Rectal smooth muscle tissue (tissue), 1 donor: Measurements from ENCODE around the gene MAGED2.
A peak's percentile ranks its signal among the peaks of the same experiment; 100 is the strongest.
"Not testable (repeated sequence)": the region's sequence is repeated elsewhere in the genome, so short reads cannot be mapped to it uniquely, and the experiment has no call there.

Source experiments
- H3K27ac ChIP-seq: one replicate; pipeline ENCODE4 v1.7.0; 2013; ENCODE audit warnings: low read depth, low read length, inconsistent platforms
- H3K27me3 ChIP-seq: one replicate; pipeline ENCODE4 v1.7.0; 2013; ENCODE audit warnings: low read length; ENCODE audit not compliant: control insufficient read depth, insufficient read depth
- H3K36me3 ChIP-seq: one replicate; pipeline ENCODE4 v1.7.0; 2013; ENCODE audit warnings: low read length; ENCODE audit not compliant: control insufficient read depth, insufficient read depth
- H3K4me1 ChIP-seq: one replicate; pipeline ENCODE4 v1.7.0; 2013; ENCODE audit warnings: low read length; ENCODE audit not compliant: control insufficient read depth, insufficient read depth
- H3K4me3 ChIP-seq: one replicate; pipeline ENCODE4 v1.7.0; 2013; ENCODE audit warnings: low read length
- H3K9ac ChIP-seq: one replicate; pipeline ENCODE4 v1.7.0; 2013; ENCODE audit warnings: low read length

MAGED2 gene, protein sequence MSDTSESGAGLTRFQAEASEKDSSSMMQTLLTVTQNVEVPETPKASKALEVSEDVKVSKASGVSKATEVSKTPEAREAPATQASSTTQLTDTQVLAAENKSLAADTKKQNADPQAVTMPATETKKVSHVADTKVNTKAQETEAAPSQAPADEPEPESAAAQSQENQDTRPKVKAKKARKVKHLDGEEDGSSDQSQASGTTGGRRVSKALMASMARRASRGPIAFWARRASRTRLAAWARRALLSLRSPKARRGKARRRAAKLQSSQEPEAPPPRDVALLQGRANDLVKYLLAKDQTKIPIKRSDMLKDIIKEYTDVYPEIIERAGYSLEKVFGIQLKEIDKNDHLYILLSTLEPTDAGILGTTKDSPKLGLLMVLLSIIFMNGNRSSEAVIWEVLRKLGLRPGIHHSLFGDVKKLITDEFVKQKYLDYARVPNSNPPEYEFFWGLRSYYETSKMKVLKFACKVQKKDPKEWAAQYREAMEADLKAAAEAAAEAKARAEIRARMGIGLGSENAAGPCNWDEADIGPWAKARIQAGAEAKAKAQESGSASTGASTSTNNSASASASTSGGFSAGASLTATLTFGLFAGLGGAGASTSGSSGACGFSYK

DNA sequence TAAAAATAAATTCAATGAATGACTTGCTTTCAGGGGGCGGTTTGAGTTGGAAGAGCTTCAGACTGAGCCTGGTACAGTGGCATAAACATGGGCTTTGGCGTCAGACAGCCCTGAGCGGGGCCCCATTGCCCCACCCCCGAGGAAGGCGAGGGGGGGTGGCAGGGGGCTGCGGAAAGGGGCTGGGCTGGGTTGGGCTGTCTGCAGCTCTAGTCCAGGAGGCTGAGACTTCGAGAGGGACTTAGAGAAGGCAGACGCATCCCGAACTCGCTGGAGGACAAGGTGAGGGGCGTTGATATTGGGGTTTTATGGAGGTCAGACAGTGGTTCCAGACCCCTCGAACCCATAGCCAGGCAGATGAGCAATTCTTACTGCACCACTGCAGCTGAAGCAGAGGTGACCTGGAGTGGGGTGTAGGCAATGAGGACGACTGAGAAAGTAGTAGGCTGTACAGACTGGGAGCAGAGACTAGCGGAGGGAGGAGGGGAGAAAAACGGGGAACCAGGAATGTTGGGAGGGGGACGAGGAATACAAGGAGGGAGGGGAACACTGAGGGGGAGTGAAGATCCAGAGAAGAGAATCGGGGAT is at the start of gene MAGED2:
MAGED2 (plus strand) TSS at position 222 of the 585 bp plus-strand sequence. CDS start 1,587 bp downstream, outside the sequence.
- no peaks in the 10 kb centered on the region for H3K27me3 ChIP-seq
- peak within 1 kb of the TSS; percentile 75 for H3K4me3 ChIP-seq
- peaks cover 7% of the 10 kb centered on the region for H3K36me3 ChIP-seq
- peaks cover 2% of the 10 kb centered on the region for H3K4me1 ChIP-seq
- peak within 1 kb of the TSS; percentile 78 for H3K9ac ChIP-seq
- H3K27ac ChIP-seq, result peak within 1 kb of the TSS; percentile 94

DNA sequence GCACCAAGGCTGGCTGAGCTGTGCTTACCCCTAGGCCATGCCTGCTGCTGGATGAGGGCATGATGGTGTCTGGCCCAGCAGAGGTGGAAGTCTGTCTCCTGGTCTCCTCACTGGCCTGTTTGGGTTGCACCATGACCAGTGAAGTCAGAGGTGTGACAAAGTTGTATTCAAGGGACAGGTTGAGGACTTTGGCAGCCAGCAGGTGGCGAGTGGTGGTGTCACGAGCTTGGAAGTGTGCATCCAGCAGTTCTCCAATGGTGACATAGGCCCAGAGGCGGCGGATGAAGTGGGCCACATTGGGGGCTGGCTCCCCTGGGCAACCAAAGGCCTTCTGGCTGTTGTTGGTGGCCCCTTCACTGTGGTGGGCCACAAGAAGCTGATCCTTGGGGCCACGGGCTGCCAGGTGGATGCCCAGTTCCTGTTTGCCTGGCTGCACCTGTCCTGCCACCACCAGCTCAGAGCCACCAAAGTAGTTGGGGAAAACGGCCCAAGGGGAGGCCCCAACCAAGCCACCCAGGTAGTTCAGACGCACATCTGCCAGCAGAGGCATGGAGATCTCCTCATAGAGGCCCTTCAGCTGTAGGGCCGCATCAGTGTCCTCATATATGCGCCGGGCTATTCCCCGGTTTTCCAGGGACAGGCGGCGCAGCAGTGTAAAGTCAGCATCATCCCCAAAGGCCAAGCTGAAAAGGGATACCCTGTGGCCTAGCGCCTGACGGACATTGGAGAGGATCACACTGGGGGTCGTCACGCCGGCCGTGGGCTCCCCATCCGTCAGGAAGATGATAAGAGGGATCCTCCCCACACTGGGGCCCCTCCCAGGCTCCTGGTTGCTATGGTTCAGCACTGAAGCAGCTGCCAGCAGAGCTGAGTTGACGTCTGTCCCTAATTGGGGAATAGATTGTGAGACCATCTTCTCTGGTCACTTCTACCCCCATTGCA is 49.2 kb upstream of the MAGED2 start:
- Histone ChIP-seq H3K27ac (no peak overlapping the region), H3K4me3 (no peak overlapping the region), H3K36me3 (no peaks in the 10 kb centered on the region), H3K9ac (no peak overlapping the region), H3K4me1 (no peaks in the 10 kb centered on the region), H3K27me3 (no peaks in the 10 kb centered on the region)

DNA sequence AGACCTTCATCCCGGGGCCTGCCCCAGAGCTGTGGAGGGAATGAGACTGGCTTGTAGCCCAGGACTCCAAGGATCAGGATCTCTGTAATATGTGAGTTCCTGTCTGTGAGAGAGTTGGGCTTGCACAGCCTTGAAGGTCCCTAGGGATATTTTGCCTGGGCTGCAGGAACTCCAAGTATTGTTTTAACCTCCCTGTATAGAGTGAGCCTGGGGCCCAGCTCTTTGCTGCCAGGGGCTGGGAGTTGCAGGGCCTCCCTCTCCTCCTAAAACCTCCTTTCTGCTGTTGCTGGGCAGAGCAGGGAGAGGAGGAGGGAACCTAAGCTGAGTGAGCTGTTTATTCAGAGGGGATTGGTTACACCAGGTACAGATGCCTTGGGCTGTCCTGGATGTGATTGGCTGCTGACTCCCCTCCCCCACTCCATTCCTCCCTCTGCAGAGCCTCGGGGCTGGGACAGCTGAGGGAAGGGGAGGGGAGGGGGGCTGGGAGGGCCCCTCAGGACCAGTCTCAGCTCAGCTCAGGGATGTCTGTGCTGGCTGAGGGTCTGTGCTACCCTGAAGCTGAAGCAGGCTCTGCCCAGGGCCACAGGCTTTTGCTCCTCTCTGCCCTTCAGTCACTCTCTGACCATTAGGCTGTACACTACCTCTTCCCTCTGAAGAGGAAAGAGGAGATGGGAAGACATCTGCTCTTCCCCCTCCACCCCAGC is 33.0 kb upstream of the MAGED2 start:
- H3K27ac ChIP-seq, H3K27me3 ChIP-seq, H3K9ac ChIP-seq, H3K4me3 ChIP-seq, H3K36me3 ChIP-seq, H3K4me1 ChIP-seq: not testable (repeated sequence)

DNA sequence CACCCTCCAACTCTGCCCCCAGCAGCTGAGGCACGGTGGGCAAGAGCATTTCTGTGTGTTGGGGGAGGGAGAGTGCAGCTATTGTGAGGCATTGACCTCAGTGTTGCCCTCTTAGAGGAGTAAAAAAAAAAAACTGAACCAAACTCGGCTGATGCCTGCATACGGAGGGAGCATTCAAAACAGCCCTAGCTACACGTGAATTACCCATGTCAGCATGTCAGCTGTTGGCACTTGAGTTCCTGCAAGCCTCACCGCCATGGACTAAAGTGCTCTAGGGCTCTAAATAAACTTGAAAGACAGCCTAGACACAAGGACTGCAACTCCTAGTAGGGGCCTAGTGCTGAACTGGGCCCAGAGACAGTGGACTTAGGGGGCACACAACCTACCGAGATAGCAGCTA is 31.5 kb upstream of the MAGED2 start:
- Histone ChIP-seq H3K36me3 (no peaks in the 10 kb centered on the region), H3K4me3 (no peak overlapping the region), H3K27me3 (no peaks in the 10 kb centered on the region), H3K9ac (no peak overlapping the region), H3K27ac (no peak overlapping the region), H3K4me1 (no peaks in the 10 kb centered on the region)

DNA sequence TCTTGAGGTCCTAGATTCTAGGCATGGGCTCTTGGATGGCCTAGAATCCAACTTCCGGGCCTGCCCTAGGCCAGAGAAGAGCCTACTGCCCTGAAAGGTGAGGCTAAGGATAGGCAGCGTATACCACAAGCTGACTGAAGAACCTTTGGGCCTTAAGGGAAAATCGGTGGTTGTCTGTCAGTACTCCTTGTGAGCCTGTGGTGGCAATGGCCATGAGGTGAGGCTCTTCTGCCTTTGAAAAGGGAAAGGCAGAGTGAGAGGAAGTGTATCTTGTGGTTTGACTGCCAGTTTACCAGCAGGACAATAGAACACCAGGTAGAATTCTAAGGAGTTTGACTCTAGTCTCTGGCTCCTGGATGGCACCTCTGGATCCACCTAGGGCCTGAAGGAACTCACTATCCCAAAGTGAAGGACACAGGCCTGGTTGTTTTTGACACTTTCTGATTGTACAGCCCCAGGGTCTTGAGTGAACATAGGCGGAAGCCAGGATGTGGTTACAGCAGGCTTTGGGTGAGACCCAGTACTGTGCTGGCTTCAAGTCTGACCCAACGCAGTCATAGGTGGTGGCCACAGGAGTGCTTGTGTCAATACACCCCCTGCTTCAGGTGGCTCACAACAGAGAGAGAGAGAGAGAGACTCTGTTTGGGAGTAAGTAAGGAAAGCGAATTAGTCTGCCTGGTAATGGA is 30.4 kb upstream of the MAGED2 start:
- H3K4me3 ChIP-seq, result no peak overlapping the region
- H3K36me3 ChIP-seq, result no peaks in the 10 kb centered on the region
- no peak overlapping the region for H3K9ac ChIP-seq
- H3K27ac ChIP-seq, result no peak overlapping the region
- no peaks in the 10 kb centered on the region for H3K4me1 ChIP-seq
- no peaks in the 10 kb centered on the region for H3K27me3 ChIP-seq

GRCh38 chrX:54785901-54786300 is 21.6 kb upstream of the MAGED2 start:
- Histone ChIP-seq H3K9ac (no peak overlapping the region), H3K36me3 (no peaks in the 10 kb centered on the region), H3K27me3 (no peaks in the 10 kb centered on the region), H3K27ac (no peak overlapping the region), H3K4me1 (no peaks in the 10 kb centered on the region), H3K4me3 (no peak overlapping the region)

DNA sequence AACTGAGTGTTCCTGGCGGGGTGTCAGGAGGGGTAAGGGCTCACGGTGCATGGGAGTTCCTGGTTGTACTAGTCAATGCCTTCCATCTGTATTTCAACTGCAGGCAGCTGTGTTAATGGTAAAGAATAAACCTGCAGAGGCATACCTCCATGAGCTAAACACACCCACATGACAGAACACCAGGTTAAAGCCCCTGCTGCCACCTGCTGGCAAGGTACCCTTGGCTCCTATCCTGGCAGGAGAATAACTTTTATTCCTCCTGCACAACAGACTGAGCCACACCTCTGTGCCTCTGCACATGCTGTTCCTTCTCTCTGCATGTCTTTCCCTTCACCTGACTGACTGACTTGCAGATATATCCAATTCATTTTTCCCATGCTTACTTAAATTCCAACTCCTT is 20.6 kb upstream of the MAGED2 start:
- no peak overlapping the region for H3K9ac ChIP-seq
- no peaks in the 10 kb centered on the region for H3K27me3 ChIP-seq
- no peaks in the 10 kb centered on the region for H3K36me3 ChIP-seq
- H3K27ac ChIP-seq, result no peak overlapping the region
- H3K4me3 ChIP-seq, result no peak overlapping the region
- no peaks in the 10 kb centered on the region for H3K4me1 ChIP-seq

DNA sequence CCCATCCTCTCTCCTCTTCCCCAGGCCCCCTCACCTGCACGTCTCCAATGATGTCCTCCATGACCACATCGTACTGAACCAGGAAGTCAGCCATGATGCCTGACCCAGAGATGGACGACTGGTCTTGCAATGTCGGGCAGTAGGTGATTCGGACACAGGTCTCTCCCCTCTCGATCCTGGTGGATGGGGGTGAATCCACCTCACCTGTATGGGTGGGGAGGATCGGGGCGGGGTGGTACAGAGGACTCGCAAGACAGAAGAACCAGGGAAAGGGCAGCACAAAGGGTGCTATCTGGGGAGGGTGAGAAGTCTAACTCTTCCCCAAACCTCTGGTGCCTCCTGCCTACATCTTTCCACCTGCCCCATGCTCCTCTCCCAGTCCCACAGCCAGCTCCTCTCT is 19.1 kb upstream of the MAGED2 start:
- H3K4me3 ChIP-seq, result no peak overlapping the region
- H3K36me3 ChIP-seq, result no peaks in the 10 kb centered on the region
- no peaks in the 10 kb centered on the region for H3K27me3 ChIP-seq
- H3K27ac ChIP-seq, result no peak overlapping the region
- no peak overlapping the region for H3K9ac ChIP-seq
- H3K4me1 ChIP-seq, result no peaks in the 10 kb centered on the region

- H3K27ac ChIP-seq, H3K4me1 ChIP-seq, H3K4me3 ChIP-seq, H3K9ac ChIP-seq, H3K36me3 ChIP-seq, H3K27me3 ChIP-seq: not testable (repeated sequence)
Measured at GRCh38 chrX:54789405-54789804, 18.1 kb upstream of the MAGED2 start.

DNA sequence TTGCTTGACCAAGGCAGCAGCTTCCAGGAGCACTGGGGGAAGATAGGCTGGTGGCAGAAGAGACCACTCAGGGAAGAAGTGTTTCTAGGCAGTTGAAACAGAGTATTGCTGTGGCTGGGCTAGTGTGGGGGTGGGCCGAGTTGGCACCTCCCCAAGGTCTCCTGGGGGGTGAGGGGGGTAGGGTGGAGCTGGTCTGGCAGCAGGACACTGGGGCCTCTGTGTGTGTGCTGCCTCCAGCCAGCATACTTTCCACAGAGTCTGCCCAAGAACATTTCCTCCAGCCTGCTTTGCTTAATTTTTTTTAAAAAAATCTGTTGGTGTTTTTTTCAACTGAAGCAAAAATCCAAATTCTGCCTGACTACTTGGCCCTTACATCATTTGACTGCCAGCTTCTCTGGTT is 13.5 kb upstream of the MAGED2 start:
- Histone ChIP-seq H3K9ac (no peak overlapping the region), H3K27ac (no peak overlapping the region), H3K36me3 (no peaks in the 10 kb centered on the region), H3K27me3 (no peaks in the 10 kb centered on the region), H3K4me3 (no peak overlapping the region), H3K4me1 (no peaks in the 10 kb centered on the region)

DNA sequence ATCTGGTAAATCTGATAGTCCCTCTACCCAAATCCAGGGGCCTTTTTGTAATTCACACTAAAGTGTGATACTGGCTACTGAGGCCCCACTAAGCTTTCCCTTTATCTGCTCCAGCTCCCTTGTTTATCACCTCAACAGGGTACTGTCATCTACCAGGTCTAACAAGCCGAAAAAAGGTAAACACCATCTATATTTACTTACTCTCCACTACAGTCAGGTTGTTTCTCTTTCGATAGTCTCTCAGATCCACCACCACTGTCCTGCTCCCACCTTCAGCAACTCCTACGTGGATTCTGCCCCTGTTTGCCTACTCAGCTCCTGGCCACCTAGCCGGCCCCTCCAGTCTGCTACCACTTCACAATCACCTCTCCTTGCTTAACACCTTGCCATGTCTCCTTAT is 12.8 kb upstream of the MAGED2 start:
- H3K36me3 ChIP-seq, result no peaks in the 10 kb centered on the region
- H3K27ac ChIP-seq, result no peak overlapping the region
- no peaks in the 10 kb centered on the region for H3K4me1 ChIP-seq
- no peak overlapping the region for H3K9ac ChIP-seq
- H3K27me3 ChIP-seq, result no peaks in the 10 kb centered on the region
- H3K4me3 ChIP-seq, result no peak overlapping the region
